ENCODE results near the gene CYP4V2. TPM values are rescaled to one million over a fixed set of nuclear protein-coding genes. Genes with fewer than 3 reads are reported as not detected.

The CYP4V2 gene
- total and polyA plus RNA-seq, 2 donors (not counting 1 experiment from before 2014, with no cell fraction given), result 9.5 to 18.3 TPM

- no peak overlapping the region for H3K4me3 ChIP-seq (ENCODE audit: control extremely low read depth in 1 of 5, extremely low read depth in 1 of 5, insufficient read depth in 1 of 5, low read depth in 2 of 5, low read length in 4 of 5)
- no peak for DNase-seq
- H3K9ac ChIP-seq (ENCODE audit: low read length), result no peak overlapping the region
- Mint-ChIP-seq H3K27me3 (peaks cover 45% of the 10 kb centered on the region), H3K4me1 (peaks cover 13% of the 10 kb centered on the region), H3K4me3 (no peak overlapping the region), H3K9me3 (ENCODE audit: insufficient read depth) (no peaks in the 10 kb centered on the region), H3K27ac (no peak overlapping the region)
- H2AFZ ChIP-seq (ENCODE audit: insufficient read depth, low read depth, low read length, poor library complexity, severe bottlenecking), result no peak overlapping the region
- intact Hi-C loops (cut with micrococcal nuclease), result no loop called here
- no peak overlapping the region for H3K27ac ChIP-seq (ENCODE audit: low read length in 2 of 2)
- no peaks in the 10 kb centered on the region for H4K20me1 ChIP-seq (ENCODE audit: control insufficient read depth, insufficient read depth, low read length, poor library complexity, severe bottlenecking)
- H3K36me3 ChIP-seq (replicated peaks in 1 of 2; ENCODE audit: control extremely low read depth in 1 of 2, control insufficient read depth in 1 of 2, extremely low read depth in 1 of 2, insufficient read depth in 2 of 2, low read length in 1 of 2), result no peaks in the 10 kb centered on the region
- H3K27me3 ChIP-seq (replicated peaks in 1 of 4; ENCODE audit: control extremely low read depth in 1 of 4, control insufficient read depth in 3 of 4, insufficient read depth in 4 of 4, low read length in 3 of 4), result peaks cover 0 to 39% (median 25%) of the 10 kb centered on the region in 4 experiments
- no peak overlapping the region for H3K4me2 ChIP-seq (replicated peaks; ENCODE audit: low read depth, low read length, poor library complexity, severe bottlenecking)
- peaks cover 10 to 12% of the 10 kb centered on the region in 2 donors for H3K4me1 ChIP-seq (ENCODE audit: control insufficient read depth in 2 of 2, insufficient read depth in 2 of 2, low read length in 2 of 2)
- WGBS (ENCODE audit: insufficient coverage), result 57% methylated on average over 8 of the region's 9 CpGs
- ChIA-PET POLR2A (no interaction called here), CTCF (no interaction called here)
- no peaks in the 10 kb centered on the region for H3K79me2 ChIP-seq (ENCODE audit: control insufficient read depth, insufficient read depth, low read length)
- peaks cover 0 to 3% (median 0%) of the 10 kb centered on the region in 3 donors for H3K9me3 ChIP-seq (ENCODE audit: control extremely low read depth in 1 of 3, control insufficient read depth in 2 of 3, insufficient read depth in 1 of 3, low read length in 2 of 3)
- no peak for ATAC-seq (ENCODE audit: low read depth)
- TF ChIP-seq EZH2 (IDR thresholded peaks at IDR 0.05; ENCODE audit: borderline replicate concordance, insufficient read depth, low read depth, low read length, poor library complexity, severe bottlenecking) (no peak), CTCF (IDR thresholded peaks at IDR 0.05) (no peak)
These were observed 44.9 kb upstream of the CYP4V2 start for GRCh38 chr4:186146458-186146857.

- Mint-ChIP-seq H3K9me3 (ENCODE audit: insufficient read depth) (no peaks in the 10 kb centered on the region), H3K4me3 (no peak overlapping the region), H3K4me1 (peaks cover 13% of the 10 kb centered on the region), H3K27ac (no peak overlapping the region), H3K27me3 (peaks cover 51% of the 10 kb centered on the region)
- H3K4me2 ChIP-seq (replicated peaks; ENCODE audit: low read depth, low read length, poor library complexity, severe bottlenecking), result no peak overlapping the region
- intact Hi-C loops (cut with micrococcal nuclease), result no loop called here
- H4K20me1 ChIP-seq (ENCODE audit: control insufficient read depth, insufficient read depth, low read length, poor library complexity, severe bottlenecking), result no peaks in the 10 kb centered on the region
- TF ChIP-seq CTCF (IDR thresholded peaks at IDR 0.05) (no peak), EZH2 (IDR thresholded peaks at IDR 0.05; ENCODE audit: borderline replicate concordance, insufficient read depth, low read depth, low read length, poor library complexity, severe bottlenecking) (no peak)
- CTCF ChIA-PET, result no interaction called here
- H3K79me2 ChIP-seq (ENCODE audit: control insufficient read depth, insufficient read depth, low read length), result no peaks in the 10 kb centered on the region
- no peak overlapping the region for H2AFZ ChIP-seq (ENCODE audit: insufficient read depth, low read depth, low read length, poor library complexity, severe bottlenecking)
- WGBS (ENCODE audit: insufficient coverage), result no CpG with 5 or more reads among the region's 1 CpG
- peaks cover 10 to 12% of the 10 kb centered on the region in 2 donors for H3K4me1 ChIP-seq (ENCODE audit: control insufficient read depth in 2 of 2, insufficient read depth in 2 of 2, low read length in 2 of 2)
- peaks cover 0 to 40% (median 24%) of the 10 kb centered on the region in 4 experiments for H3K27me3 ChIP-seq (replicated peaks in 1 of 4; ENCODE audit: control extremely low read depth in 1 of 4, control insufficient read depth in 3 of 4, insufficient read depth in 4 of 4, low read length in 3 of 4)
- H3K4me3 ChIP-seq (ENCODE audit: control extremely low read depth in 1 of 5, extremely low read depth in 1 of 5, insufficient read depth in 1 of 5, low read depth in 2 of 5, low read length in 4 of 5), result no peak overlapping the region
- POLR2A ChIA-PET, result no interaction called here
- ATAC-seq (ENCODE audit: low read depth) (no peak), DNase-seq (no peak)
- peaks cover 0 to 3% (median 0%) of the 10 kb centered on the region in 3 donors for H3K9me3 ChIP-seq (ENCODE audit: control extremely low read depth in 1 of 3, control insufficient read depth in 2 of 3, insufficient read depth in 1 of 3, low read length in 2 of 3)
- H3K9ac ChIP-seq (ENCODE audit: low read length), result no peak overlapping the region
- H3K36me3 ChIP-seq (replicated peaks in 1 of 2; ENCODE audit: control extremely low read depth in 1 of 2, control insufficient read depth in 1 of 2, extremely low read depth in 1 of 2, insufficient read depth in 2 of 2, low read length in 1 of 2), result no peaks in the 10 kb centered on the region
- no peak overlapping the region for H3K27ac ChIP-seq (ENCODE audit: low read length in 2 of 2)
These were observed 42.9 kb upstream of the CYP4V2 start for GRCh38 chr4:186148336-186148975.

All from B cell (primary cell).